IMR-90 (cell line): ENCODE measurements around the gene AGBL1. TPM values are rescaled to one million over a fixed set of nuclear protein-coding genes. Genes with fewer than 3 reads are reported as not detected.

ENCODE experiments used
- ATAC-seq: fragments of 200-7000 bp; cut with Tn5 transposase; 2 replicates; pipeline ENCODE4 v1.9.1; 2020; ENCODE audit warnings: low read depth, mild to moderate bottlenecking, moderate library complexity
- BruUV-seq: library from RNA; stranded (reverse); fragments of 400-500 nt; replicated peaks from 2 replicates; lab custom pipeline; 2021; lab: Mats Ljungman, UMichigan
- CTCF ChIA-PET: fragments of 300-600 bp; formaldehyde crosslinking; extraction: SDS; loops from one replicate; lab custom pipeline; 2021; ENCODE audit warnings: antibody characterized with exemption; lab: Yijun Ruan, JAX
- POLR2A ChIA-PET: fragments of 300-600 bp; sonication (Branson Sonifier 250); formaldehyde crosslinking; loops from one replicate; lab custom pipeline; 2022; ENCODE audit warnings: antibody characterized with exemption; ENCODE audit not compliant: unreplicated experiment; lab: Charles Lee
- DNase-seq: peaks from one replicate; pipeline ENCODE4 v3.0.0; 2013
- H2AFZ ChIP-seq: replicated peaks from 2 replicates; pipeline ENCODE3; 2013; ENCODE audit warnings: low read length, mild to moderate bottlenecking; ENCODE audit not compliant: poor library complexity
- H2AK5ac ChIP-seq: 2 replicates; pipeline ENCODE4 v1.6.1; 2013; ENCODE audit warnings: low read depth, low read length, inconsistent platforms
- H2AK9ac ChIP-seq: replicated peaks from 2 replicates; pipeline ENCODE3; 2013; ENCODE audit warnings: mild to moderate bottlenecking, low read depth, low read length, moderate library complexity; ENCODE audit not compliant: poor library complexity
- H2BK120ac ChIP-seq: 2 replicates; pipeline ENCODE4 v1.6.1; 2013; ENCODE audit warnings: low read depth, low read length, inconsistent platforms
- H2BK15ac ChIP-seq: 3 replicates; pipeline ENCODE4 v1.6.1; 2013; ENCODE audit warnings: low read depth, low read length, inconsistent platforms
- H2BK20ac ChIP-seq: 2 replicates; pipeline ENCODE4 v1.6.1; 2013; ENCODE audit warnings: low read depth, mild to moderate bottlenecking, inconsistent platforms, low read length, moderate library complexity
- H2BK5ac ChIP-seq: 2 replicates; pipeline ENCODE4 v1.6.1; 2013; ENCODE audit warnings: mild to moderate bottlenecking, low read depth, low read length, inconsistent platforms; ENCODE audit not compliant: poor library complexity, severe bottlenecking
- H3K14ac ChIP-seq: replicated peaks from 2 replicates; pipeline ENCODE4 v1.6.1; 2013; ENCODE audit warnings: low read depth, low read length, inconsistent platforms
- H3K18ac ChIP-seq: 2 replicates; pipeline ENCODE4 v1.6.1; 2013; ENCODE audit warnings: low read depth, low read length, control low read depth
- H3K23ac ChIP-seq: 2 replicates; pipeline ENCODE4 v1.6.1; 2013; ENCODE audit warnings: low read depth, low read length, inconsistent platforms
- H3K27ac ChIP-seq: 2 replicates; pipeline ENCODE4 v1.5.1; 2013; ENCODE audit warnings: mild to moderate bottlenecking, control low read depth, low read length; ENCODE audit not compliant: insufficient read depth
- H3K27me3 ChIP-seq: 2 replicates; pipeline ENCODE4 v1.6.1; 2013; ENCODE audit warnings: low read length; ENCODE audit not compliant: control insufficient read depth, insufficient read depth
- H3K36me3 ChIP-seq: 2 replicates; pipeline ENCODE4 v1.6.1; 2013; ENCODE audit warnings: low read length, mixed read lengths; ENCODE audit not compliant: control insufficient read depth, insufficient read depth
- H3K4ac ChIP-seq: 2 replicates; pipeline ENCODE4 v1.6.1; 2013; ENCODE audit warnings: low read depth, low read length, inconsistent platforms
- H3K4me1 ChIP-seq: 2 replicates; pipeline ENCODE4 v1.6.1; 2013; ENCODE audit warnings: low read length, mixed read lengths; ENCODE audit not compliant: control insufficient read depth, insufficient read depth
- H3K4me2 ChIP-seq: 2 replicates; pipeline ENCODE4 v1.6.1; 2013; ENCODE audit warnings: low read depth, mild to moderate bottlenecking, control low read depth, low read length, moderate library complexity
- H3K4me3 ChIP-seq: 2 replicates; pipeline ENCODE4 v1.5.1; 2013; ENCODE audit warnings: low read depth, mild to moderate bottlenecking, control low read depth, low read length, moderate library complexity; ENCODE audit not compliant: insufficient read depth
- H3K56ac ChIP-seq: 2 replicates; pipeline ENCODE4 v1.6.1; 2013; ENCODE audit warnings: low read length, inconsistent platforms; ENCODE audit not compliant: insufficient read depth; ENCODE audit errors: extremely low read depth
- H3K79me1 ChIP-seq, 2 experiments: 2 replicates each; pipeline ENCODE4 v1.6.1; 2013; ENCODE audit warnings: low read length in 2 of 2, inconsistent platforms in 1 of 2, low read depth in 1 of 2
- H3K9ac ChIP-seq: 2 replicates; pipeline ENCODE4 v1.6.1; 2013; ENCODE audit warnings: low read depth, low read length, control low read depth
- H3K9me1 ChIP-seq: 2 replicates; pipeline ENCODE4 v1.6.1; 2013; ENCODE audit warnings: low read length, inconsistent platforms; ENCODE audit not compliant: insufficient read depth
- H3K9me3 ChIP-seq: 2 replicates; pipeline ENCODE4 v1.6.1; 2013; ENCODE audit warnings: low read length; ENCODE audit not compliant: control insufficient read depth, insufficient read depth
- H4K20me1 ChIP-seq: 2 replicates; pipeline ENCODE4 v1.6.1; 2013; ENCODE audit warnings: low read length, inconsistent platforms; ENCODE audit not compliant: insufficient read depth
- H4K5ac ChIP-seq: 2 replicates; pipeline ENCODE4 v1.6.1; 2013; ENCODE audit warnings: mild to moderate bottlenecking, low read depth, low read length, control low read depth
- H4K8ac ChIP-seq, 2 experiments: 2 replicates each; pipeline ENCODE4 v1.6.1; 2013; ENCODE audit warnings: low read depth in 2 of 2, low read length in 2 of 2, control low read depth in 1 of 2, inconsistent platforms in 1 of 2
- H4K91ac ChIP-seq: 2 replicates; pipeline ENCODE4 v1.6.1; 2013; ENCODE audit warnings: low read depth, low read length, inconsistent platforms; ENCODE audit not compliant: insufficient read depth
- BHLHE40 ChIP-seq: fragments of 150-350 bp; IDR thresholded peaks from 2 replicates; pipeline ENCODE4 v1.6.1; 2016; ENCODE audit warnings: mild to moderate bottlenecking, low read depth, low read length
- CEBPB ChIP-seq: IDR thresholded peaks from 2 replicates; pipeline ENCODE4 v1.6.1; 2012; ENCODE audit warnings: low read depth, low read length, improper control_type of control experiment
- CHD1 ChIP-seq: IDR thresholded peaks from 2 replicates; pipeline ENCODE4 v1.6.1; 2012; ENCODE audit warnings: low read depth, low read length, improper control_type of control experiment
- FOS ChIP-seq: fragments of 150-350 bp; IDR thresholded peaks from 2 replicates; pipeline ENCODE4 v1.6.1; 2016; ENCODE audit warnings: low read depth, low read length
- MAFK ChIP-seq: IDR thresholded peaks from 2 replicates; pipeline ENCODE4 v1.6.1; 2012; ENCODE audit warnings: low read depth, low read length, improper control_type of control experiment
- MAZ ChIP-seq: IDR thresholded peaks from 2 replicates; pipeline ENCODE4 v1.6.1; 2012; ENCODE audit warnings: low read depth, mild to moderate bottlenecking, low read length, improper control_type of control experiment, moderate library complexity, borderline replicate concordance
- MXI1 ChIP-seq: IDR thresholded peaks from 2 replicates; pipeline ENCODE4 v1.6.1; 2012; ENCODE audit warnings: low read depth, mild to moderate bottlenecking, low read length, moderate library complexity, borderline replicate concordance
- NFE2L2 ChIP-seq: fragments of 150-350 bp; IDR thresholded peaks from 2 replicates; pipeline ENCODE4 v1.6.1; 2016; ENCODE audit warnings: low read depth, mild to moderate bottlenecking, low read length
- POLR2A ChIP-seq: IDR thresholded peaks from 2 replicates; pipeline ENCODE4 v1.6.1; 2012; ENCODE audit warnings: mild to moderate bottlenecking, low read depth, low read length
- RAD21 ChIP-seq: IDR thresholded peaks from 2 replicates; pipeline ENCODE4 v1.6.1; 2012; ENCODE audit warnings: low read length, improper control_type of control experiment
- RCOR1 ChIP-seq: IDR thresholded peaks from 2 replicates; pipeline ENCODE4 v1.6.1; 2012; ENCODE audit warnings: mild to moderate bottlenecking, low read length, improper control_type of control experiment; ENCODE audit not compliant: insufficient replicate concordance
- RFX5 ChIP-seq: IDR thresholded peaks from 2 replicates; pipeline ENCODE4 v1.8.0; 2012; ENCODE audit warnings: low read depth, mild to moderate bottlenecking, low read length, moderate library complexity
- SMC3 ChIP-seq: fragments of 150-350 bp; IDR thresholded peaks from 2 replicates; pipeline ENCODE4 v1.6.1; 2016; ENCODE audit warnings: low read depth, mild to moderate bottlenecking, antibody characterized with exemption, low read length, moderate library complexity
- USF2 ChIP-seq: fragments of 150-350 bp; IDR thresholded peaks from 2 replicates; pipeline ENCODE4 v1.6.1; 2017; ENCODE audit warnings: mild to moderate bottlenecking, antibody characterized with exemption, low read length, low read depth
- WGBS, 2 experiments: methylation state at CpG; one replicate each; pipeline versions ENCODE4 v1.1.5 to v1.1.7; 2013; ENCODE audit warnings: missing lambda C conversion rate in 2 of 2; ENCODE audit not compliant: insufficient read length in 1 of 2; ENCODE audit errors: extremely low coverage in 2 of 2; 5-methylcytosine and 5-hydroxymethylcytosine counted together
- dilution Hi-C: fragments of 300-500 bp; cut with HindIII; formaldehyde crosslinking; loops from one replicate; pipeline ENCODE4 v1.14.3; 2018; ENCODE audit warnings: low sequenced_read_pairs; ENCODE audit not compliant: unreplicated experiment
- in situ Hi-C: fragments of 300-500 bp; cut with MboI; formaldehyde crosslinking; loops from 3 replicates; pipeline ENCODE4 v1.14.3; 2019; ENCODE audit warnings: low sequenced_read_pairs, inconsistent platforms, mixed read lengths
- intact Hi-C: fragments of 100-400 bp; cut with micrococcal nuclease; formaldehyde crosslinking; loops from 2 replicates; pipeline ENCODE4 v1.10.0; 2022
- polyA plus RNA-seq, 3 experiments: library from polyadenylated mRNA; depleted of rRNA; stranded (reverse); fragments of >200 nt; gene quantifications; 2 replicates each; pipeline ENCODE4 v1.2.3, GENCODE V29; 2012; ENCODE audit warnings: low replicate concordance in 1 of 3
- total RNA-seq: library from RNA; depleted of rRNA; stranded (reverse); fragments of >200 nt; gene quantifications from 2 replicates; pipeline ENCODE4 v1.2.3, GENCODE V29; 2012
- TF ChIP-seq, protein P1 (sequence below): fragments of 150-350 bp; IDR thresholded peaks from 2 replicates; pipeline ENCODE4 v1.6.1; 2016; ENCODE audit warnings: low read depth, mild to moderate bottlenecking, low read length, moderate library complexity, borderline replicate concordance
- TF ChIP-seq, protein P2 (sequence below): conservative IDR thresholded peaks from 2 replicates; pipeline ENCODE4 v1.5.1; 2012; ENCODE audit warnings: mild to moderate bottlenecking, low read depth, low read length, improper control_type of control experiment

AGBL1 gene
- total and polyA plus RNA-seq, 2 of the 4 experiments (the other 2 are of a cell fraction): not detected

DNA sequence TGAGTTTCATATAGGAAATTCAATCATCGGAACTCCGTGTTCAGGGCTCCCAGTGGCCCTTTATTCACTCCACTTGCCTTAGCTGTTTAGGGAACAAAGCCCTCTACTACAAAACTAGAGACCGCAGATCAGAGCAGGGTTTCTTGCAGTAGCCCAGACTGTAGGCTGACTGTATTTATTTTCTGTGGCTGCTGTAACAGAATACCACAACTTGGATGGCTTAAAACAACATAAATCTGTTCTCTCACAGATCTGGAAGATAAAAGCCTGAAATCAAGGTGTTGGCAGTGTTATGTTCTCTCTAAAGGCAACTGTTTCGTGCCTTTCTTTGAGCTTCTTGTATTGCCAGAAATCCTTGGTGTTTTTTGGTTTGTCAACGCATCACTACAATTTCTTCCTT, 479.0 kb downstream of the AGBL1 start:
- Histone ChIP-seq H3K79me1 (no peaks in the 10 kb centered on the region), H3K9me1 (no peaks in the 10 kb centered on the region), H3K18ac (no peak overlapping the region), H3K4me3 (no peak overlapping the region), H3K36me3 (no peaks in the 10 kb centered on the region), H3K27me3 (no peaks in the 10 kb centered on the region), H3K9me3 (peaks cover 13% of the 10 kb centered on the region), H2BK20ac (no peak overlapping the region), H3K56ac (no peak overlapping the region), H2BK15ac (no peak overlapping the region), H4K5ac (no peak overlapping the region), H2AFZ (no peak overlapping the region), H3K4me1 (no peaks in the 10 kb centered on the region), H3K4ac (no peak overlapping the region), H3K23ac (no peak overlapping the region), H2AK9ac (no peak overlapping the region), H4K91ac (no peak overlapping the region), H3K27ac (no peak overlapping the region), H2BK5ac (no peak overlapping the region), H4K8ac (no peak overlapping the region), H3K9ac (no peak overlapping the region), H4K20me1 (no peaks in the 10 kb centered on the region), H2AK5ac (no peak overlapping the region), H3K4me2 (no peak overlapping the region), H3K14ac (no peak overlapping the region), H2BK120ac (no peak overlapping the region)
- intact Hi-C loops: no loop called here
- ATAC-seq: no peak
- ChIA-PET POLR2A (no interaction called here), CTCF (no interaction called here)
- 0% methylated on average over 1 of the region's 5 CpGs; no CpG with 5 or more reads in 1 of the 2 experiments for WGBS, 2 experiments
- in situ Hi-C loops: no loop called here
- no peak for DNase-seq
- TF ChIP-seq, protein P1, sequence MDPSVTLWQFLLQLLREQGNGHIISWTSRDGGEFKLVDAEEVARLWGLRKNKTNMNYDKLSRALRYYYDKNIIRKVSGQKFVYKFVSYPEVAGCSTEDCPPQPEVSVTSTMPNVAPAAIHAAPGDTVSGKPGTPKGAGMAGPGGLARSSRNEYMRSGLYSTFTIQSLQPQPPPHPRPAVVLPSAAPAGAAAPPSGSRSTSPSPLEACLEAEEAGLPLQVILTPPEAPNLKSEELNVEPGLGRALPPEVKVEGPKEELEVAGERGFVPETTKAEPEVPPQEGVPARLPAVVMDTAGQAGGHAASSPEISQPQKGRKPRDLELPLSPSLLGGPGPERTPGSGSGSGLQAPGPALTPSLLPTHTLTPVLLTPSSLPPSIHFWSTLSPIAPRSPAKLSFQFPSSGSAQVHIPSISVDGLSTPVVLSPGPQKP: no peak
- TF ChIP-seq POLR2A: no peak
- TF ChIP-seq FOS: no peak
- no peak for TF ChIP-seq NFE2L2
- TF ChIP-seq MXI1: no peak
- no peak for TF ChIP-seq BHLHE40
- no peak for TF ChIP-seq RFX5
- TF ChIP-seq USF2: no peak
- no peak for TF ChIP-seq CHD1
- TF ChIP-seq, protein P2, sequence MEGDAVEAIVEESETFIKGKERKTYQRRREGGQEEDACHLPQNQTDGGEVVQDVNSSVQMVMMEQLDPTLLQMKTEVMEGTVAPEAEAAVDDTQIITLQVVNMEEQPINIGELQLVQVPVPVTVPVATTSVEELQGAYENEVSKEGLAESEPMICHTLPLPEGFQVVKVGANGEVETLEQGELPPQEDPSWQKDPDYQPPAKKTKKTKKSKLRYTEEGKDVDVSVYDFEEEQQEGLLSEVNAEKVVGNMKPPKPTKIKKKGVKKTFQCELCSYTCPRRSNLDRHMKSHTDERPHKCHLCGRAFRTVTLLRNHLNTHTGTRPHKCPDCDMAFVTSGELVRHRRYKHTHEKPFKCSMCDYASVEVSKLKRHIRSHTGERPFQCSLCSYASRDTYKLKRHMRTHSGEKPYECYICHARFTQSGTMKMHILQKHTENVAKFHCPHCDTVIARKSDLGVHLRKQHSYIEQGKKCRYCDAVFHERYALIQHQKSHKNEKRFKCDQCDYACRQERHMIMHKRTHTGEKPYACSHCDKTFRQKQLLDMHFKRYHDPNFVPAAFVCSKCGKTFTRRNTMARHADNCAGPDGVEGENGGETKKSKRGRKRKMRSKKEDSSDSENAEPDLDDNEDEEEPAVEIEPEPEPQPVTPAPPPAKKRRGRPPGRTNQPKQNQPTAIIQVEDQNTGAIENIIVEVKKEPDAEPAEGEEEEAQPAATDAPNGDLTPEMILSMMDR: no peak
- no peak for TF ChIP-seq MAZ
- no peak for TF ChIP-seq RCOR1
- no peak for TF ChIP-seq CEBPB
- no peak for TF ChIP-seq MAFK
- no peak for TF ChIP-seq RAD21
- TF ChIP-seq SMC3: no peak
- dilution Hi-C loops: no loop called here
- BruUV-seq: no TSS peak
